ENCODE measurements around the gene RAB4A. TPM values are rescaled to one million over a fixed set of nuclear protein-coding genes. Genes with fewer than 3 reads are reported as not detected.

Gene RAB4A
- total RNA-seq, 4 donors from 2014 or later: 37.1 to 78.4 (median 49.3) TPM

DNA sequence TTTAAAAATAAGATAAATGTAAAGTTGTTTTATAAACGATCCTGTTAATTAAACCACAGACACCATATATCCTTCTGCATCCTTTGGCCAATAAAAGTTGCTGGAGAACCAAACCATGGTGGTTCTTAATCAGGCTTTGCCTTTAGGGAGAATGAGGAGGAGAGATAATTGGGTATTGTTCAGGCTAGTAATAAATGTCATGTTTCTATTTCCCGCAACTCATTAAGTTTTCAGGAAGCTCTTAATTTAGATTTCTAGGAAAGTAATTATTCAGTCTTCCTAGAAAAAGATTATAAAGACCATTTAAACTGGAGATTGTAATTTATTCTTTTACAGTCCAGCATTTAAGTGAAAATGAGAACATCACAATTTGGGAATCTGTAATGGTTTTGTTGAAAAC, 34.5 kb downstream of the RAB4A start:
- H3K9me3 ChIP-seq: no peaks in the 10 kb centered on the region
- peaks cover 68% of the 10 kb centered on the region for H3K36me3 ChIP-seq
- H3K4me1 ChIP-seq: no peaks in the 10 kb centered on the region
- no peak overlapping the region for H3K27ac ChIP-seq
- H3K27me3 ChIP-seq: no peaks in the 10 kb centered on the region
- H3K4me3 ChIP-seq: no peak overlapping the region
- 64% methylated on average over 2 of the region's 2 CpGs for WGBS
- TF ChIP-seq EP300 (IDR thresholded peaks at IDR 0.05): no peak
- no peak for DNase-seq (ENCODE audit: low spot score in 2 of 2)

DNA sequence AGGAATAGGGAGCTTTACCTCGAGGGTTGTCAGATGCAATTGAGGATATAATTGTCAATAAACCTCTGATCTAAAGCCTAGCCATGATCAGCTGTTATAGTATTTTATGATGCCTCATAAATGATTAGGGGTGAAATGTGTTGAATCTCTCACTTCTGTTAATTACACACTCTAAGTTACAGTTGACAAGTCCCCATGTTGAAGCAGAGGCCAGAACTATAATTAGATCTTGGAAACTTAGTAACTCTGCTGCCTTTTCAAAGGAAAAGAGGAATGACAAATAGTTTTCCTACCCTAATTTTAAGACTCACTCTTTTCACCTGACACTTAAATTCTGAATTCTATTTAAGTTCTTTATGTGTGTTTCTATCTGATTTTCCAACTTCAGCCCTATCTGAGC, 38.2 kb downstream of the RAB4A start:
- 79% methylated on average over 1 of the region's 1 CpG for WGBS
- no peak overlapping the region for H3K27ac ChIP-seq
- H3K27me3 ChIP-seq: no peaks in the 10 kb centered on the region
- H3K4me1 ChIP-seq: no peaks in the 10 kb centered on the region
- DNase-seq (ENCODE audit: low spot score in 2 of 2): no peak
- H3K36me3 ChIP-seq: peaks cover 49% of the 10 kb centered on the region
- TF ChIP-seq POLR2AphosphoS5 (IDR thresholded peaks at IDR 0.05) (no peak), EP300 (IDR thresholded peaks at IDR 0.05) (no peak), POLR2A (IDR thresholded peaks at IDR 0.05) (no peak)
- TF ChIP-seq, protein P1, sequence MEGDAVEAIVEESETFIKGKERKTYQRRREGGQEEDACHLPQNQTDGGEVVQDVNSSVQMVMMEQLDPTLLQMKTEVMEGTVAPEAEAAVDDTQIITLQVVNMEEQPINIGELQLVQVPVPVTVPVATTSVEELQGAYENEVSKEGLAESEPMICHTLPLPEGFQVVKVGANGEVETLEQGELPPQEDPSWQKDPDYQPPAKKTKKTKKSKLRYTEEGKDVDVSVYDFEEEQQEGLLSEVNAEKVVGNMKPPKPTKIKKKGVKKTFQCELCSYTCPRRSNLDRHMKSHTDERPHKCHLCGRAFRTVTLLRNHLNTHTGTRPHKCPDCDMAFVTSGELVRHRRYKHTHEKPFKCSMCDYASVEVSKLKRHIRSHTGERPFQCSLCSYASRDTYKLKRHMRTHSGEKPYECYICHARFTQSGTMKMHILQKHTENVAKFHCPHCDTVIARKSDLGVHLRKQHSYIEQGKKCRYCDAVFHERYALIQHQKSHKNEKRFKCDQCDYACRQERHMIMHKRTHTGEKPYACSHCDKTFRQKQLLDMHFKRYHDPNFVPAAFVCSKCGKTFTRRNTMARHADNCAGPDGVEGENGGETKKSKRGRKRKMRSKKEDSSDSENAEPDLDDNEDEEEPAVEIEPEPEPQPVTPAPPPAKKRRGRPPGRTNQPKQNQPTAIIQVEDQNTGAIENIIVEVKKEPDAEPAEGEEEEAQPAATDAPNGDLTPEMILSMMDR (IDR thresholded peaks at IDR 0.05): no peak
- no peaks in the 10 kb centered on the region for H3K9me3 ChIP-seq
- H3K4me3 ChIP-seq: no peak overlapping the region

DNA sequence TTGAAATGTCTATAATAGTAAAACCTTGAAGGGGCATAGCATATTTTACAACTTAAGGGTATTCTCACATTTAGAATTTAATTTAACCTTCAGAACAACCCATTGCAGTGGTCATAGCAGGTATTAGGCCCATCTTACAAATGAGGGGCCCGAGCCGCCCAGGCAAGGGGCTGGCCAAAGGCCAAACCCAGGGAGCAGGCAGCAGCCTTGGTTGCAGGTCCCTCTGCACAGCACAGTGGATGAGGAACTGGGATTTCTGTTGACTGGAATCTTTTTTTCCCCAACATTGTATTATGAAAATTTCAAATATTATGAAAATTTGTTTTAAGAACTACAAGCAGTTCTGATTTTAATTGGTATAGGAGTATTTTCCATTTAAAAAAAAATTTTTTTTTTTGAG, 38.8 kb downstream of the RAB4A start:
- no peak overlapping the region for H3K4me3 ChIP-seq
- no peak for TF ChIP-seq POLR2AphosphoS5 (IDR thresholded peaks at IDR 0.05)
- no peak for TF ChIP-seq EP300 (IDR thresholded peaks at IDR 0.05)
- TF ChIP-seq, protein P1 (IDR thresholded peaks at IDR 0.05): no peak
- no peak for TF ChIP-seq POLR2A (IDR thresholded peaks at IDR 0.05)
- WGBS: 94% methylated on average over 2 of the region's 2 CpGs
- no peak for DNase-seq (ENCODE audit: low spot score in 2 of 2)
- H3K27me3 ChIP-seq: no peaks in the 10 kb centered on the region
- H3K4me1 ChIP-seq: no peaks in the 10 kb centered on the region
- H3K9me3 ChIP-seq: no peaks in the 10 kb centered on the region
- no peak overlapping the region for H3K27ac ChIP-seq
- peaks cover 43% of the 10 kb centered on the region for H3K36me3 ChIP-seq

DNA sequence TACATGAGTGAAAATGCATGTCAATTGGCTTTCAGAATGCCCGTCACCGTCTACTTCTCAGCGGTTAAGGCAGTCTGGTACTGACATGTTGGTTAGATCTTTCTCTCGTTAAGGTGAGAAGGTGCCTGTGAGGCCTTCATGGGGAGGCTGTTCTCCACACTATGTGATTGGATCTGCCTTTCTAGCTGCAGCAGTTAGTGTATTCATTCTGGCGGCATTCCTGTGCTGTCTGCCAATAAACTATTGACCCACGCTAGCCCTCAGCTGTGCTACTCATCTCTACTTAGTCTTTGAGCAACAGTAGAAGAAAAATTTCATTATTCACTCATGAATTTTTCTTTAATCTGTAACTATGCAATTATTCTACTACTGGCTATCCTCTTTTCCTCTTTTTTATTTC, 39.9 kb downstream of the RAB4A start:
- Histone ChIP-seq H3K27ac (no peak overlapping the region), H3K27me3 (no peaks in the 10 kb centered on the region), H3K4me1 (no peaks in the 10 kb centered on the region), H3K4me3 (no peak overlapping the region), H3K36me3 (peaks cover 42% of the 10 kb centered on the region), H3K9me3 (no peaks in the 10 kb centered on the region)
- DNase-seq (ENCODE audit: low spot score in 2 of 2): no peak
- WGBS: 85% methylated on average over 6 of the region's 6 CpGs
- no peak for TF ChIP-seq POLR2A (IDR thresholded peaks at IDR 0.05)
- no peak for TF ChIP-seq POLR2AphosphoS5 (IDR thresholded peaks at IDR 0.05)
- TF ChIP-seq, protein P1 (IDR thresholded peaks at IDR 0.05): no peak
- TF ChIP-seq EP300 (IDR thresholded peaks at IDR 0.05): no peak

DNA sequence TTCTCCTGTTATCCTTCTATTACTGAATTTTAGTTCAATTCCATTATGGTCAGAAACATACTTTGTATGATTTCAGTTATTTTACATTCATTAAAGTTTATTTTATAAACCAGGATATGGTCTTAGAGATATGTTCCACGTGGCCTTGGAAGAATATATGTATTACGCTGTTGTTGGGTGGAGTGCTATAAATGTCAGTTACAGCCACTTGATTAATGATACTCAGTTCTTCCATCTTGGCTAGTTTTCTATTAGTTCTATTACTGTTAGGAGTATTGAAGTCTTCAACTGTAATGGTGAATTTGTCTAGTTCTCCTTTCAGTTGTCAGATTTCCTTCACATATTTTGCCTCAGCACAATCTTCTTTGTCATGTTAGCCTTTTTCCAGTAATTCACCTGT, 45.3 kb downstream of the RAB4A start:
- Histone ChIP-seq H3K36me3 (peaks cover 25% of the 10 kb centered on the region), H3K4me3 (no peak overlapping the region), H3K4me1 (no peaks in the 10 kb centered on the region), H3K9me3 (no peaks in the 10 kb centered on the region), H3K27ac (no peak overlapping the region), H3K27me3 (no peaks in the 10 kb centered on the region)
- TF ChIP-seq, protein P1 (IDR thresholded peaks at IDR 0.05): no peak
- TF ChIP-seq POLR2A (IDR thresholded peaks at IDR 0.05) (no peak), EP300 (IDR thresholded peaks at IDR 0.05) (no peak), POLR2AphosphoS5 (IDR thresholded peaks at IDR 0.05) (no peak)
- 75% methylated on average over 2 of the region's 2 CpGs for WGBS
- no peak for DNase-seq (ENCODE audit: low spot score in 2 of 2)

DNA sequence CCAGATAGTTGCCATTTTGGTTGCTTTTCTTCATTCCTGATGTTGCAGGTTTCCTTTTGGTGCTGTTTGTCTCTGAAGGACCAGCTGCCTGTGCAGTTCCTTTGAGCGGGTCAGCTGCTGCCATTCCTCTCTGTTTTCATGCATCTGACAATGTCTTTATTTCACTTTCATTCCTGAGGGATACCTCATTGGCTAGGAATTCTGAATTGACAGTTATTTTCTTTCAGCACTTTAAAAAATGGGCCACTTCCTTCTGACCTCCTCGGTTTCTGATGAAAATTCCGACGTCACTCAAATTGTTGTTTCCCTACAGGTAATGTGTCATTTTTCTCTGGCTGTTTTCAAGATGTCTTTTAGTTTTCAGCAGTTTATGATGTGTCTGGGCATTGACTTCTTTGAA, 47.1 kb downstream of the RAB4A start:
- WGBS: 87% methylated on average over 4 of the region's 4 CpGs

More for the DNA sequence above, 47.1 kb downstream of the RAB4A start:
- TF ChIP-seq POLR2AphosphoS5 (IDR thresholded peaks at IDR 0.05): no peak
- no peak for TF ChIP-seq EP300 (IDR thresholded peaks at IDR 0.05)
- no peak for TF ChIP-seq POLR2A (IDR thresholded peaks at IDR 0.05)
- TF ChIP-seq, protein P1 (IDR thresholded peaks at IDR 0.05): no peak
- H3K27me3 ChIP-seq: no peaks in the 10 kb centered on the region
- no peak for DNase-seq (ENCODE audit: low spot score in 2 of 2)
- H3K4me3 ChIP-seq: no peak overlapping the region
- H3K4me1 ChIP-seq: no peaks in the 10 kb centered on the region
- H3K36me3 ChIP-seq: peaks cover 29% of the 10 kb centered on the region
- no peaks in the 10 kb centered on the region for H3K9me3 ChIP-seq
- H3K27ac ChIP-seq: no peak overlapping the region
